GM19238 (cell line): ENCODE results near the gene AFF1.
"Not testable (repeated sequence)": the region's sequence is repeated elsewhere in the genome, so short reads cannot be mapped to it uniquely, and the experiment has no call there.

ENCODE experiments used
- DNase-seq: peaks from one replicate; pipeline ENCODE4 v3.0.0; 2011; ENCODE audit warnings: low spot score; ENCODE audit not compliant: insufficient read length

The AFF1 gene

DNA sequence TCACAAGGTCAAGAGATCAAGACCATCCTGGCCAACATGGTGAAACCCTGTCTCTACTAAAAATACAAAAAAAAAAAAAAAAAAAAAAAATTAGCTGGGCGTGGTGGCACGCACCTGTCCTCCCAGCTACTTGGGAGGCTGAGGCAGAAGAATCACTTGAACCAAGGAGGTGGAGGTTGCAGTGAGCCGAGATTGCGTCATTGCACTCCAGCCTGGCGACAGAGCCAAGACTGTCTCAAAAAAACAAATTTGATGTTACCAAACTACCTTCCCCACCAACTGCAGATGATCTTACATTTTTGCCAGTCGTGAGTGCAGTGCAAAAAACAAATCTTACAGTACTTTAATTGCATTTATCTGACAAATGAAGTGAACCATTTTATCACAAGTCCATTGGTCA, 211.1 kb downstream of the AFF1 start:
- DNase-seq, result not testable (repeated sequence)

DNA sequence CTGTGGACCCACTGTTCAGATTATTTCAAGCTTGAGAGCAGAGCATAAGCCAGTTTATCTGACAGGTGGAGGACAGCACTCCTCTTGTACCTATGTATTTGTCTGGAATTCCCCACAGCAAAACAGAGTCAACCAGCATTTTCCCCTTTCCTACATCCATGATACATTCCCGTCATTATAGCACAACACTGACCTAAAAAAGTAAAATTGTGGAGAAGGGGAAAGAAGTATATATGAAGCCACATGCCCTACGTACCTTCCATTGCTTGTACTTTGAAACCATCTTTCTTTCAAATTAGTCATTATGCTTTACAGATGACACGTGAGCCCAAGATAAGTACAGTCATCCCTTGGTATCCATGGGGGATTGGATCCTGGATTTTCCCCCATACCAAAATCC, 212.3 kb downstream of the AFF1 start:
- no peak for DNase-seq

DNA sequence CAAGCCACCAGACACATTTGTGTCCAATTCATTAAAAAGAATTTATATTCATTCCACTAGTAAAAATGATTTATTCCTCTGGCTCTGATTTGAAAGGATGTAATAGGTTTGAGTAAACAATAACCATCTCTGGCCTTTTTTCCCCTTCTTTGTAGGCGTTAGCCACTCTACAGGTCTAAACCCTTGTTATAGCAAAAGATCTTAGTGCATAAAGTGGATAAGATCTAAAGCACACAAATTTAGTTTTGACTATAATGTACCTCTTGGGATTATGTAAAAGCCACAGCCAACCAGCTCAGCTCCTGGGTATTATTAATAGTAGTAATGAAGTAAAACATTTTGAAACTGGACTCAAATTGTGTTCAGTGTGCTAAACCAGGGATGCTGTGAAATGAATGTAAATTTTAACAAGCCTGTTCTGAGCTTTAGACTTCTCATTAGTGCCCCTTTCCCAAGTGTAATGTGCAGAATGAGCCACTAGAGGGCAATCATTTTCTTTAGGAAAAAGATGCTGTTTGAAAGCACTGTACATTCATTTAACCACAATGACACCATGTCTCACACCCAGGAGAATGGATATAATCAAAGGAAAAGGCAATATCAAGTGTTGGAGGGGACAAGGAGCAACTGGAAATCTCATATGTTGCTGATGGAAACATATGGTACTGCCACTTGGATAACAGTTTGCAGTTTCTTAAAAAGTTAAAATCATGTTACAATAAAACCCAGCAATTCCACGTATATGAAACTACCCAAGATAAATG, 215.9 kb downstream of the AFF1 start:
- no peak for DNase-seq

DNA sequence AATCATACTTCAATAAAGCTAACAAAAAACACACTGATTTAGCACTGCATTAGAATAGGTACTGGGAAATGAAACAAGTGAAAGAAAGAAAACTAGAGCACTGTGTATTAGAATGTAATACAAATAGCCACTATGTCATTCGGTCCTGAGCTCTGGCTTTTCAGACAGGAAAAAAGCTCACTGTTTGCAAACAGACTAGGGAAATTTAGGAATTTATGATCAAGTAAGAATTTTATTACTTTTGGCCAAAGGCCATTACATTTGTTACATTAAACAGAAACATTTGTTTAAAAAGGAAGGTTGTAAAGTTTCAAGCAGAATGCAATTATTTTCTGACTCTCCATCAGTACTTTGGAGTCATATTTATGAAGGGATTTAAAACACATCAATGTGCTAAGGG, 216.9 kb downstream of the AFF1 start:
- DNase-seq, result no peak

DNA sequence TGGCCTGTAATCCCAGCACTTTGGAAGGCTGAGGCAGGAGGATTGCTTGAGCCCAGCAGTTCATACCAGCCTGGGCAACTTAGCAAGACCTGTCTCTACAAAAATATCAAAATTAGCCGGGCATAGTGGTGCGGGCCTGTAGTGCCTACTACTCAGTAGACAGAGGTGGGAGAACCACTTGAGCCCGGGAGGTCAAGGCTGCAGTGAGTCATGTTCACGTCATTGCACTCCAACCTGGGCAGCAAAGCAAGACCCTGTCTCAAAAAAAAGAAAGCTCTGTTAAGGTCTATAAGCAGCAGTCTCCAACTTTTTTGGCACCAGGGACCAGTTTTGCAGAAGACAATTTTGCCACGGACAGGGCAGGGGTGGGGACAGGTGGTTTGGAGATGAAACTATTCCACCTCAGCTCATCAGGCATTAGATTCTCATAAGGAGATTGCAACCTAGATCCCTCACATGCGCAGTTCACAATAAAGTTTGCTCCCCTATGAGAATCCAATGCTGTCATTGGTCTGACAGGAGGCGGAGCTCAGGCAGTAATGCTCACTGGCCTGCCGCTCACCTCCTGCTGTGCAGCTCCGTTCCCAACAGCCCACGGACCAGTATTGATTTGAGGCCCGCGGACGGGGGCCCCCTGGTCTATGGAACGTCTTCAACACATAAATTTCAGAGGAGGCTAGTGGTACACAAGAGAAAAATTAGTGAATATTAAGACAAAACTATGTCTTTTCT, 217.7 kb downstream of the AFF1 start:
- DNase-seq, result no peak

DNA sequence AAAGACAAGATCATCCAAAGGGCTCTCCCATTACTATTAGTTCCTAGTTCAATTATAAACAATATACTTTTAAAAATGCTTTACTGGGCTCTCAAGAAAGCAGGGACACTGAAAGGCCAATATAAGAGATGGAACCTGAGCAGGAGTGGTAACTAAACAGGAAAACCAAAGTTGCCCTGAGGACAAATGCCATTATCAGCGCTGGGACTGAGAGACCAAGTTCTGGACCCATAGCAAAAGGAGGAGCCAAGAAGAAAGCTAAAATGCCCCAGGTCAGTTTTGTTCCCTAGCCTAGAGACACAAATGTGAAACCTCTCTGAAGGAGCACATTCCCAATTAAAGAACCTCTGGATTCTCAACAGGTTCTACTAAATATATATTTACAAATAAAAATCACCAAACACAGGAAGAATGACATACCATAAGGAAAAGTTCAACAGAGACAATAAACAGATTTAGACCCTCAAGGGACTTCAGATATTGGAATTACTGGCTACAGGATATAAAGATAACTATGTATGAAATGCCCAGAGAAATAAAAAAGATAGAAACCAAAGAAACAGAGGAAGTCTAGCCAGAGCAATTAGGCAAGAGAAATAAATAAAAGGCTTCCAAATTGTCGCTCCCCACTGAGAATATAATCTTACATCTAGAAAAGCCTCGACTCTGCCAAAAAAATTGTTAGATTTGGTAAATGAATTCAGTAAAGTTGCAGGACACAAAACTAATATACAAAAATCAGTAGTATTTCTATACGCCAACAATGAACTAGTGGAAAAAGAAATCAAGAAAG, 218.5 kb downstream of the AFF1 start:
- DNase-seq, result no peak

DNA sequence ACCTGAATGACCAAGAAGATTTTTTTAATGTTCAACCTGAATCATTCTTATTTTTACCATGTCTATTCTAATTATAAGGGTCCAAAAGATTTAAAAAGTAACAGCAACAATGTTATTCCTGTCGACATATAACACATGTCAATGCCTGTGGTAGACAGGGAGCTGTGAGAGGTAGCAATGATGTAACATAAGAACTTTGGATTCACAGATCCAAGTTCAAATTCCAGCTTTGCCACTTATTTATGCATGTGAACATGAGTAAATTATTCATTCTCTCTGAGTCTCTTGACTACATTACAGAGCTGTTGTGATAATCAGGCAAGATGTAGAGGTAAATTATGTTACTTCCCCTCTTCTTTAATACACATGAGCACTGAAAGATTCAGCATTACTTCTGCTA, 231.1 kb downstream of the AFF1 start:
- no peak for DNase-seq

DNA sequence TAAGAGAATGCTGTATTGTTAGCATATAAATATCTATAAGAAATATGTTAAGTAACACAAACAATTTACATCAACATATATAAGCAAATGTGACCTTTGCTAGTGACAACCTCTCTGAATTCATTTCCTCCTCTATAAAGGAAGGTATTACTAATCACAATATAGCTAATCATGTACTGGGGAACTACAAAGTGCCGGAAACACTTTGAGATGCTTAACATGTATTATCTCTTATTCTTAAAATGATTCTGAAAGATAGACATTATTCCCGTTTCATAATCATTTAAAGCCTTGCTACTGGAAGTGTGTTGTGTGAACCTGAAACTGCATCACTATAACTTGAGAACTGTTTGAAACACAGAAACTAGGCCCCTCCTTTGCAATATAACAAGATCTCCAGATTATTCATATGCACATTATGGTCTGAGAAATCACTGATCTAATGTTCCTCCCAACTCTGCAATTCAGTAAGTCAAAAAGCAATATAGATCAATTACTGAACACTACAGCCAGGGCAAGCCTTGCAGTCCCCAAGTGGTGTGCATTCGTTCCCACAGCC, 231.6 kb downstream of the AFF1 start:
- no peak for DNase-seq

DNA sequence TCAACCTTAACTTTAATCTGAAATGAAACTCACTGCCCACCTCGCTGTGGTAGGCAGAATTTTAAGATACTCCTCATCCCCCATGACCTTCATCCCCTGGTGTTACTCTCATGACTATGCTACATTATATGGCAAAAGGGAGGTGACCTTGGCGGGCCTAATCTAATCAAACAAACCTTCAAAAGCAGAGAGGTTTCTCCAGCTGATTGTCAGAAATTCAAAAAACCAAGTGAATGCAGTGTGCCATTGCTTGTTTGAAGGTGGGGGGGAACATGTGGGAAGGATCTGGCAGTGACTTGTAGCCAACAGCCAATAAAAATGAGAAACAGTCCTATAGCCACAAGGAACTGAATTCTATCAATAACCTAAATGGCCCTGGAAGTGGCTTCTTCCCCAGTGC, 237.1 kb downstream of the AFF1 start:
- no peak for DNase-seq

DNA sequence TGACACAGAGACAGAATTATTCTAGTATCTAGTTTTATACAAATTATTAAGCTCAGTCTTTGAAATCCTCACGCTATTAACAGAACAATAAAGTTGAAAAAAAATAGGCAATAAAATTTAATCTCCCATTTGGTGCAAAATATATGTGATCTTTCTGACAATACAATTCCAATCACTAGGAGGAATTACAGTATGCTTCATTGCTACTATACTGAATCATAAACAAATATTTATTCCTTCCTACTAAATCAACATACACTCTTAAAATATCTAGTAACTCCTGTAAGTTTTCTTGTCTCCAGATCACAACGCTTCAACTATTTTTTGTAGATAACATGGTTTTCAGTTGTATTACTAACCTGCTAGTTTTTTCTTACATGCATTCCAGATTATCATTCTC, 239.9 kb downstream of the AFF1 start:
- no peak for DNase-seq

DNA sequence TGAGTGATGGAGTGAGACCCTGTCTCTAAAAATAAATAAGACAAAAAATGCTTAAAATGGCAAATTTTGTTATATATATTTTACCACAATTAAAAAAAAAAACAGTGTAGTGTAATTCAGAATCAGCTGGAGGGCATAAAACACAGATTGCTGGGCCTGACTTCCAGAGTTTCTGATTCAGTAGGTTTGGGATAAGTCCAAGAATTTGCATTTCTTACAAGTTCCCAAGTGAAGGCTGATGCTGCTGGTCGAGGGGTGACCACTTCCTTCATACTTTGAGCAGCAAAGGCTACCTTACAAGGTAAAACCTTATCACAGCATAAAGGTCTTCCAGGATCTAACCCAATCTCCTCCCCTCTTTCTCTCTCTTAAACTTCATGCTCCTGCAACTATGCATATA, 244.9 kb downstream of the AFF1 start:
- no peak for DNase-seq

DNA sequence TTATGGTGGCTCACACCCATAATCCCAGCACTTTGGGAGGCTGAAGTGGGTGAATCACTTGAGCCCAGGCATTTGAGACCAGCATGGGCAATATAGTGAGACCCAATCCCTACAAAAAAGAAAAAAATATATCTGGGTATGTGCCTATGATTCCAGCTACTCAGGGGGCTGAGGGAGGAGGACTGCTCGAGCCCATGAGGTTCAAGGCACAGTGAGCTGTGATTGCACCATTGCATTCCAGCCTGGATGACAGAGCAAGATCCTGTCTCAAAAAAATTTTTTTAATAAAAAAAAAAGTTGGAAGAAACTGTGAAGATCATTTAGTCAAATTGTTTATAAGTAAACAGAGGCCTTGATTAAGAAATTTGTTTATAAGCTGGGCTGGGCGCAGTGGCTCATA, 246.0 kb downstream of the AFF1 start:
- DNase-seq, result no peak

DNA sequence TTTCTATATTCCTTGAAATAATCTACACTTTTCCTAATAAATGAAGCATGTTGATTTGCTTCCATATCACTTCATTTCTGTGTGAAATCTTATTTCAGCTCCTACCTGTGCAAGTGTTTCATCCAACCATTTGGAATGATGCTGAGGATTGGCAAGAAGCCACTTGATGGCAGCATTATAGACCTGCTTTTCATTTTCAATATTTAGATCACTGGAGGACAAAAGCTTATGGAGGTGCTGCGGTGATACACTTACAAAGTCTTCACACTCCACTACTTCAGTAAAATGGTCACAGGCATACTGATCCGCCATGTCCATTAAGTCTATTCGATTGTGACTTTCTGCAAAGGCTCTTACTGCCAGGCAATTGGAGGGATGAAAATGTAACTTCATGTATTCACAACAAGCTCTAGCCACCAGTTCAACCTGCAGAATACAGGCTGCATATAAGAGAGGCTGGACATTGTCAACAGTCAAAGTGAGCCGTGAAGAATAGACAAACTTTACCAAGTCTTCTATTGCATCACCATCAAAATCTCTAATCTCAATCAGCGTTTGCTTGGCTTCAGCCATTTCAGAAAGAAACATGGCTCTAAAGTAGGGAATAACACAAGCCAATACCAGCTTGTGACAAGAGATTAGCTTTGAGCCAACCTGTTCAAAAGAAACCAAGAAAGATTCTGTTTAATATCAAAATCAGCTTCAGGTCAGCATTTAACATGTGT, 250.5 kb downstream of the AFF1 start:
- DNase-seq, result no peak

DNA sequence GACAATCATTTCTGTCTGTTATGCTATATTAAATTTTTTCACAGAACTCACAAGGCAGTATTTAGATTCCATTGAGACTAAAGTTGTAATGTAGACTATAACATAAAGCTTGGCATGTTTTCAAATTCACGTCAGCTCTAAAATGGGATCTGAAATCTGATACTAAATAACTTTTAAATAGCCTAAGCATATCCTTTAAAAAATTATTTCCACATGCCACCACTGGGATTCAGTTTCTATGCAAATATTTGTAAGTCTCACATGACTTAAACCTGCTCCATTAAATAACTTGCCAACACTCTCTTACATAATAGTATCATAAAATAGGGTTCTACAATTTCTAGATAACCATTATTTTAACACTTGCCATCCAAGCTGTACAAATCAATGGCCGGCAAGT, 253.2 kb downstream of the AFF1 start:
- no peak for DNase-seq

DNA sequence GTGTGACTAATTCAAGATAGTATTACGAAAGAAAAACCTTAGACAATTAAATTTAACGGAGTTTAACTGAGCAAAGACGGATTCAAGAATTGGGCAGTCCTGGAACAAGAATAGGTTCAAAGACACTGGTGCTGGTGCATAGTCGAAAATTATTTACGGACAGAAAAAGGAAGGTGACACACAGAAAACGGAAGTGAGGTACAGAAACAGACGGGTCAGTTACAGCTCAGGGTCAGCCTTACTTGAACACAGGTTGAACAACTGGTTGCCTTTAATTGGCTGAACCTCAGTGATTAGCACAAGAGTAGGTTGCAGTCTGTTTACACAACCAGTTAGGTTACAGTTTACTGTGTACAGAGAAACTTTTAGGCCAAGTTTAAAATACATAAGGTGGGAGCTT, 254.1 kb downstream of the AFF1 start:
- no peak for DNase-seq
